HepG2 (cell line): ENCODE measurements around the gene KRT79. TPM values are rescaled to one million over a fixed set of nuclear protein-coding genes. Genes with fewer than 3 reads are reported as not detected.

Experiments
- ATAC-seq: fragments of 200-7000 bp; cut with Tn5 transposase; 3 replicates; pipeline ENCODE4 v1.9.1; 2020; ENCODE audit warnings: mild to moderate bottlenecking, moderate library complexity
- BruUV-seq: library from RNA; stranded (reverse); fragments of 400-500 nt; replicated peaks from 2 replicates; lab custom pipeline; 2021; lab: Mats Ljungman, UMichigan
- CTCF ChIA-PET: fragments of 300-600 bp; formaldehyde crosslinking; extraction: SDS; loops from one replicate; lab custom pipeline; 2021; ENCODE audit warnings: low total read pairs, inconsistent platforms, low intra/inter-chr PET ratio; lab: Yijun Ruan, JAX
- POLR2A ChIA-PET: fragments of 350-600 bp; sonication (Branson Sonifier 250); formaldehyde crosslinking; loops from one replicate; lab custom pipeline; 2020; ENCODE audit warnings: antibody characterized with exemption, inconsistent platforms; lab: Yijun Ruan, JAX
- DNase-seq: peaks from one replicate; pipeline ENCODE4 v3.0.0-alpha.2; 2015; ENCODE audit warnings: low spot score
- FAIRE-seq: peaks from 3 replicates; lab custom pipeline; 2011; peaks lifted over from hg19 to GRCh38; lab: Jason Lieb, UNC
- H2AFZ ChIP-seq: one replicate; pipeline ENCODE4 v1.6.1; 2011; ENCODE audit warnings: low read length, inconsistent platforms
- H3K27ac ChIP-seq: fragments of 300-600 bp; 3 replicates; pipeline ENCODE4 v1.8.0; 2011; ENCODE audit warnings: mixed run types, mild to moderate bottlenecking, mixed read lengths, low read length, inconsistent platforms; ENCODE audit not compliant: insufficient read depth; ENCODE audit errors: extremely low read length
- H3K27me3 ChIP-seq, 2 experiments: fragments of 200-600 bp in 1 of 2; 2 replicates in 1 of 2; 3 replicates in 1 of 2; pipeline versions ENCODE4 v1.6.0 to v1.8.0; 2011; ENCODE audit warnings: low read length in 2 of 2, mild to moderate bottlenecking in 2 of 2, moderate library complexity in 2 of 2, inconsistent platforms in 1 of 2; ENCODE audit not compliant: insufficient read depth in 2 of 2, control insufficient read depth in 1 of 2
- H3K36me3 ChIP-seq, 2 experiments: fragments of 200-600 bp in 1 of 2; replicated peaks in 1 of 2; 2 replicates in 1 of 2; 3 replicates in 1 of 2; pipeline versions ENCODE4 v1.5.1 to v1.8.0; 2011; ENCODE audit warnings: low read length in 2 of 2, inconsistent platforms in 1 of 2; ENCODE audit not compliant: insufficient read depth in 2 of 2, control insufficient read depth in 1 of 2
- H3K4me1 ChIP-seq: 2 replicates; pipeline ENCODE4 v1.5.1; 2012; ENCODE audit warnings: low read length, inconsistent platforms; ENCODE audit not compliant: insufficient read depth
- H3K4me2 ChIP-seq: 2 replicates; pipeline ENCODE4 v1.6.0; 2011; ENCODE audit warnings: low read depth, low read length, inconsistent platforms
- H3K4me3 ChIP-seq, 3 experiments: fragments of 200-600 bp in 1 of 3; sonication (generic), shearing (Covaris generic) in 1 of 3; replicated peaks in 1 of 3; 2 replicates each; pipeline ENCODE4 v1.5.1; 2011 to 2016; ENCODE audit warnings: low read length in 3 of 3, inconsistent platforms in 2 of 3, low read depth in 2 of 3, mild to moderate bottlenecking in 2 of 3, control low read depth in 1 of 3, mixed read lengths in 1 of 3; ENCODE audit not compliant: insufficient read depth in 1 of 3
- H3K79me2 ChIP-seq: one replicate; pipeline ENCODE4 v1.6.1; 2011; ENCODE audit warnings: low read length, inconsistent platforms; ENCODE audit not compliant: insufficient read depth
- H3K9ac ChIP-seq: 2 replicates; pipeline ENCODE4 v1.6.0; 2011; ENCODE audit warnings: mild to moderate bottlenecking, low read depth, low read length, inconsistent platforms; ENCODE audit not compliant: insufficient read depth
- H3K9me3 ChIP-seq: 2 replicates; pipeline ENCODE4 v1.5.1; 2012; ENCODE audit warnings: mild to moderate bottlenecking, low read length
- H4K20me1 ChIP-seq: 2 replicates; pipeline ENCODE4 v1.6.0; 2011; ENCODE audit warnings: inconsistent platforms, mild to moderate bottlenecking, low read length, moderate library complexity; ENCODE audit not compliant: insufficient read depth
- ATF7-NPFF ChIP-seq: sonication (generic); formaldehyde crosslinking; IDR thresholded peaks from 2 replicates; pipeline ENCODE4 v1.8.1; 2023; ENCODE audit warnings: mild to moderate bottlenecking, low read depth, missing genetic modification reagents, moderate library complexity
- CBX2 ChIP-seq, 2 experiments: fragments of 200-600 bp in 1 of 2; sonication (generic); formaldehyde crosslinking in 1 of 2; IDR thresholded peaks; 2 replicates each; pipeline versions ENCODE4 v1.7.0 to v1.8.1; 2018 to 2022; ENCODE audit warnings: low read depth in 2 of 2, low read length in 1 of 2, mild to moderate bottlenecking in 1 of 2, missing genetic modification reagents in 1 of 2
- DDIT3 ChIP-seq: sonication (generic); formaldehyde crosslinking; IDR thresholded peaks from 2 replicates; pipeline ENCODE4 v1.4.0; 2020; ENCODE audit warnings: mild to moderate bottlenecking, missing genetic modification reagents
- GRHL1 ChIP-seq: sonication (generic); formaldehyde crosslinking; conservative IDR thresholded peaks from 2 replicates; pipeline ENCODE4 v1.8.0; 2022; ENCODE audit warnings: missing genetic modification reagents
- KLF16 ChIP-seq, 2 experiments: sonication (generic) in 1 of 2; formaldehyde crosslinking in 1 of 2; IDR thresholded peaks; 2 replicates each; pipeline versions ENCODE4 v1.6.1 to v1.8.0; 2016 to 2023; ENCODE audit warnings: missing genetic modification reagents in 2 of 2, missing compliant biosample characterization in 1 of 2
- MED13 ChIP-seq: sonication (generic); formaldehyde crosslinking; IDR thresholded peaks from 2 replicates; pipeline ENCODE4 v1.5.0; 2020; ENCODE audit warnings: missing genetic modification reagents
- MLXIP ChIP-seq: sonication (generic); formaldehyde crosslinking; IDR thresholded peaks from 2 replicates; pipeline ENCODE4 v1.9.0; 2021; ENCODE audit warnings: missing genetic modification reagents, borderline replicate concordance
- MTF2 ChIP-seq: sonication (generic); formaldehyde crosslinking; IDR thresholded peaks from 2 replicates; pipeline ENCODE4 v1.5.0; 2020; ENCODE audit warnings: missing genetic modification reagents, borderline replicate concordance
- SIN3A ChIP-seq: IDR thresholded peaks from 2 replicates; pipeline ENCODE4 v1.6.1; 2011; ENCODE audit warnings: low read depth, mild to moderate bottlenecking, control low read depth, low read length, borderline replicate concordance
- SIN3B ChIP-seq: fragments of 150-350 bp; IDR thresholded peaks from 2 replicates; pipeline ENCODE4 v1.6.1; 2014; ENCODE audit warnings: low read length
- ZNF501 ChIP-seq: sonication (generic); formaldehyde crosslinking; IDR thresholded peaks from 2 replicates; pipeline ENCODE4 v1.5.1; 2020; ENCODE audit warnings: mild to moderate bottlenecking, moderate library complexity, missing genetic modification reagents
- ZNF556 ChIP-seq: sonication (generic); formaldehyde crosslinking; IDR thresholded peaks from 2 replicates; pipeline ENCODE4 v1.4.0; 2020; ENCODE audit warnings: mild to moderate bottlenecking, missing genetic modification reagents, borderline replicate concordance
- ZSCAN20 ChIP-seq: sonication (generic); formaldehyde crosslinking; IDR thresholded peaks from 2 replicates; pipeline ENCODE4 v1.4.0; 2020; ENCODE audit warnings: missing genetic modification reagents, mild to moderate bottlenecking, borderline replicate concordance
- WGBS: methylation state at CpG from one replicate; pipeline ENCODE4 v1.1.6; 2017; ENCODE audit warnings: low lambda C conversion rate; 5-methylcytosine and 5-hydroxymethylcytosine counted together
- in situ Hi-C: cut with HindIII; loops from 2 replicates; pipeline ENCODE4 v1.10.0; 2017; ENCODE audit warnings: low pct_unique_long_range_greater_than_20kb; ENCODE audit not compliant: extremely low pct_ligation_motif_present
- intact Hi-C: fragments of 100-400 bp; cut with micrococcal nuclease; formaldehyde crosslinking; loops from one replicate; pipeline ENCODE4 v1.10.0; 2022; ENCODE audit not compliant: unreplicated experiment
- polyA plus RNA-seq, 8 experiments: library from polyadenylated mRNA; depleted of rRNA in 3 of 8; stranded (reverse) in 7 of 8; unstranded in 1 of 8; fragments of >200 nt; fragmentation: Illumina TruSeq in 4 of 8; extraction: Trizol in 4 of 8; gene quantifications; 2 replicates each; pipeline versions ENCODE4 v1.2.1 to v1.2.3, GENCODE V29; 2011 to 2016; ENCODE audit warnings: low read depth in 4 of 8, missing spikeins in 1 of 8, mixed read lengths in 1 of 8; ENCODE audit not compliant: insufficient read depth in 1 of 8
- total RNA-seq, 5 experiments: library from RNA; depleted of rRNA; stranded (reverse); fragments of >200 nt; fragmentation: Illumina TruSeq; extraction: Trizol; gene quantifications; 2 replicates each; pipeline ENCODE4 v1.2.3, GENCODE V29; 2016; ENCODE audit warnings: low read depth in 1 of 5

KRT79 gene
- total and polyA plus RNA-seq, 2 of the 13 experiments (the other 11 are each of a cell fraction or from before 2014, with no cell fraction given): 0.09 TPM; not detected in 1

- FAIRE-seq (no peak), ATAC-seq (no peak), DNase-seq (no peak)
- in situ Hi-C loops: no loop called here
- H4K20me1 ChIP-seq: no peaks in the 10 kb centered on the region
- H3K36me3 ChIP-seq: no peaks in the 10 kb centered on the region
- no peak overlapping the region for H3K4me3 ChIP-seq
- no TSS peak for BruUV-seq
- H3K4me1 ChIP-seq: no peaks in the 10 kb centered on the region
- WGBS: 11% methylated on average over 4 of the region's 4 CpGs
- peaks cover 0 to 4% of the 10 kb centered on the region in 2 experiments; a peak in 2 of 5 replicates for H3K27me3 ChIP-seq
- no peak overlapping the region for H3K27ac ChIP-seq
- H3K9me3 ChIP-seq: no peaks in the 10 kb centered on the region
- H3K4me2 ChIP-seq: no peak overlapping the region
- intact Hi-C loops: no loop called here
- POLR2A ChIA-PET: no interaction called here
- no peak for TF ChIP-seq ZNF501
- no peak for TF ChIP-seq GRHL1 (CRISPR knock-in tag)
- TF ChIP-seq, all 625 proteins: peak for 0
- CTCF ChIA-PET: no interaction called here
- Histone ChIP-seq H3K79me2 (no peaks in the 10 kb centered on the region), H3K9ac (no peak overlapping the region), H2AFZ (no peak overlapping the region)
Observed at GRCh38 chr12:52798003-52798670, 36.0 kb downstream of the KRT79 start.

GRCh38 chr12:52797529-52797894, 36.6 kb downstream of the KRT79 start:
- CTCF ChIA-PET: no interaction called here
- no peak overlapping the region for H3K4me2 ChIP-seq
- H3K27me3 ChIP-seq: peaks cover 0 to 8% of the 10 kb centered on the region in 2 experiments; a peak in 3 of 5 replicates
- H3K4me3 ChIP-seq: no peak overlapping the region
- intact Hi-C loops: no loop called here
- H2AFZ ChIP-seq: no peak overlapping the region
- POLR2A ChIA-PET: no interaction called here
- FAIRE-seq (no peak), DNase-seq (no peak), ATAC-seq (no peak)
- in situ Hi-C loops: no loop called here
- H3K9ac ChIP-seq: no peak overlapping the region
- H3K36me3 ChIP-seq: no peaks in the 10 kb centered on the region
- no peaks in the 10 kb centered on the region for H4K20me1 ChIP-seq
- no peaks in the 10 kb centered on the region for H3K4me1 ChIP-seq
- BruUV-seq: no TSS peak
- H3K27ac ChIP-seq: no peak overlapping the region
- H3K9me3 ChIP-seq: no peaks in the 10 kb centered on the region
- no peaks in the 10 kb centered on the region for H3K79me2 ChIP-seq
- TF ChIP-seq KLF16 (CRISPR knock-in tag; IDR thresholded peaks at IDR 0.05) (no peak), MTF2 (CRISPR knock-in tag) (no peak), DDIT3 (CRISPR knock-in tag) (no peak), SIN3A (no peak), ZNF556 (no peak), ZSCAN20 (CRISPR knock-in tag) (no peak), MED13 (CRISPR knock-in tag) (no peak), CBX2 (IDR thresholded peaks at IDR 0.05; ENCODE audit: low read depth, low read length) (no peak), CBX2 (CRISPR knock-in tag; IDR thresholded peaks at IDR 0.05; ENCODE audit: low read depth) (no peak), SIN3B (no peak), ATF7-NPFF (no peak), MLXIP (CRISPR knock-in tag) (no peak)
